ENCODE results near the gene TMEM198.

GRCh38 chr2:219501849-219502248 lies 42.0 kb upstream of the TMEM198 start:
- TF ChIP-seq CTCF (conservative IDR thresholded peaks at IDR 0.05; ENCODE audit: low read depth in 2 of 2) = no peak
- TF ChIP-seq EZH2 (IDR thresholded peaks at IDR 0.05; ENCODE audit: low read depth, unreplicated experiment) = no peak
- TF ChIP-seq POLR2AphosphoS5 (IDR thresholded peaks at IDR 0.05; ENCODE audit: low read depth) = no peak
- TF ChIP-seq EZH2phosphoT487 (IDR thresholded peaks at IDR 0.05; ENCODE audit: unreplicated experiment) = no peak
- TF ChIP-seq JUNB (IDR thresholded peaks at IDR 0.05; ENCODE audit: unreplicated experiment) = no peak
- no peak for TF ChIP-seq REST (IDR thresholded peaks at IDR 0.05; ENCODE audit: unreplicated experiment)
- no peak for TF ChIP-seq ETS1 (IDR thresholded peaks at IDR 0.05)
- no peak for TF ChIP-seq CREB1 (CRISPR knock-in tag; IDR thresholded peaks at IDR 0.05; ENCODE audit: low read depth)
- no peak for TF ChIP-seq ZNF114 (CRISPR knock-in tag; IDR thresholded peaks at IDR 0.05)
- no peak for TF ChIP-seq STAT1 (IDR thresholded peaks at IDR 0.05; ENCODE audit: unreplicated experiment)
- no peak for TF ChIP-seq NANOG (IDR thresholded peaks at IDR 0.05; ENCODE audit: borderline replicate concordance)
- no peak for TF ChIP-seq ZNF462 (CRISPR knock-in tag; IDR thresholded peaks at IDR 0.05)

Data from GM23338 (cell line).